Superior temporal gyrus (tissue), 1 donor: Measurements from ENCODE around the gene CACNB4.

ENCODE experiments used
- DNase-seq: peaks from one replicate; pipeline ENCODE4 v3.0.0-alpha.2; 2016; ENCODE audit errors: extremely low spot score

Gene CACNB4

GRCh38 chr2:151975460-151976414 is 123.1 kb downstream of the CACNB4 start:
- DNase-seq = no peak

DNA sequence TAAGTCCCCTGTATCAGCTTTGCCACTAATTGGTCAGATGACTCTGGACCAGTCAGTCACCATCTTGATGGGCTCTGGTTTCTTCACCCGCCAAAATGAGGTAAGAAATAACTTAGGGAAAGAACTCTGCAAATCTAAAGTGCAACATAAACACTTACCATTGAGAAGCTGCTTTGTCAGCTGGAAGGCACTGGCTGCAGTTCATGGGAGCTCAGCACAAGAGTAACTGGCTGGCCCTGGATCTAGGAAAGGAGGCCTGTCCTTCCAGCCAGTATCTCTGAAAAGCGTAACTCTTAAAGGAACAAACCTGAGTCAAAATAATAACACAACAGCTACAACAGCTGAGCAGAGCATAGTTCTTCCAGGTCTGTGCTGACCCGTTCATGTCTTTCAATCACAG is 123.9 kb downstream of the CACNB4 start:
- no peak for DNase-seq

DNA sequence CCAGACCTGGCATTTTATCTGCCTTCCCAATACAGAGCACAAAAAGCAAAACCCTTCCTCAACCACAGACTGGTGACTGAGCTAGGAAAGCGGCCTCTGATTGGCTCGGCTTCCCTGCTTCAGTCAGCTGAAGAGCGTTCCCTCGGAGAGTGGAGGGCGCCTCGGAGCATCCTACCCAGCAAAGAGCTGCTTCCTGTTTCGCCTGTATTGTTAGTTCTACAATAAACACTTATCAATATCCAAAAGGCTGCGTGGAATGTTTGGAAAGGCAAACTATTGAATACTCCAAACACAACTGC is 125.0 kb downstream of the CACNB4 start:
- DNase-seq = peak; percentile 81

DNA sequence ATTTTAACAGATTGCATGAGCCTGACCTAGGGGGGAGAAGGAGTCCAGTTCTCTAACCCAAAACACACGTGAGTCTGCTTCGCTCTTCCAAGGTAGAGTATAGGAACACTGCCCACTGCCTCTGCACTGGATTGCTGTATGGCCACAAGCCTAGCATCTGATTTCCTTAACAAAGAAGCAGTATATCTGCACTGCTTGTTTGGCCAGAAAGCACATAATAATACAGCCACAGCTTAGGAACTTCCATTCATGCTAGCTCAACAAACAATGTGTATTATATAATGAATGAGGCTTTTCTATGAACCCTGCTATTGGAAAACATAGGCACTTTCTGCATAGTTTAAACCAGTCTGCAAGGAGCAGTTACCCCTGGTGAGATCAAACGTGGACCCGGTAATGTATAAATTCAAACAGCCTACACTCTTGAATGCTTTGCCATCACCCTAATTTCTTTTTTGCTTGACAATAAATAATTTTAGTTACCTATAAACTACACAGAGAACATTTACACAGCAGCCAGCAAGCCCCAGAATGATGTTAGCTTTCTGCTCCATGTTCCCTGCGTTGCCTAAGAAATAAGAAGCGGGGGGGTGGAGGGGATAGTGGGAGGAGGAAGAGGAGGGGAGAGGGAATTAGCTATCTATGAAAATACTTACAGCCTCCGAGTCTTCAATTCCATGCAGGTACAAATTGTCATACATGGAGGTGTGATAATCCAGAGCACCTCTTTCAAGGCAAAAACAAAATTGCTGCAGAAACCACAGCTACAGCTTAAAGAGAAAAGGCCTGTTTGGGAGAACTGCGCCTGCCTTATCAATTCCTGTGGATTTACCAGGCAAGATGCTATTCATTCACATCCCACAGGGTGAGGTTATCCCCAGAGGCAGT is 125.6 kb downstream of the CACNB4 start:
- peak; percentile 82 for DNase-seq

DNA sequence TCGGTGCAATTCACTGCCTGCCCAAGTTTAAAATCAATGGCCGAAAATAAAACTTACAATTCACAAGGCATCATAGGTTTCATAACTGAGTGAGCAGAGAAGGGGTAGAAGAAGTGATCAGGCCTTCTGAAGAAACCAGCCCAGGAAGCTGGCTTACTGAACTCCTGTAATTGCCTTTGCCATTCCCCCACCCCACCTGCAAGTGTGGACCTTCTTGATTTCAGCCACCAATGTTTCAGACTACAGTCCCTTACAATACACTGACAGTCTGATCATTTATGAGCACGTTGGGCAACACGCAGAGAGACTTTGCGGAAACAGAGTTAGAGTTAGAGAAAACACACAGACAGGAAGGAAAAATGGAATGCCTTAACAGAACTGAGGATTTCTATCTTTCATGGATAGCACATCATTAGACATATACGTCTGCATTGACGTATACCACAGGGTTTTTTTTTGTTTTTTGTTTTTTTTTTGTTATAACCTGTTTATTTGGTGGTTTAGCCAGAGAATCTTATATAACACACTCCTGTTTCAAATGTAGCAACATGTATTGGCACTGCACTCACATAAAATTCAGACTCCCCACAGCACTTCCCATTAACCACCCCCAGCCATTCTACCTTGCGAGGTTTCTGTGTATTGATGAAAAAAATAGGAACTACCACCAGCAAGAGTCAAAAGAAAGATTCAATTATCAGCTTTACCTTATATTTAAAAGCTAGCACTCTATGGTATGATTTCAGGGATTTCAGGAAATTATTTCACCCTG is 126.4 kb downstream of the CACNB4 start:
- DNase-seq = peak; percentile 57

DNA sequence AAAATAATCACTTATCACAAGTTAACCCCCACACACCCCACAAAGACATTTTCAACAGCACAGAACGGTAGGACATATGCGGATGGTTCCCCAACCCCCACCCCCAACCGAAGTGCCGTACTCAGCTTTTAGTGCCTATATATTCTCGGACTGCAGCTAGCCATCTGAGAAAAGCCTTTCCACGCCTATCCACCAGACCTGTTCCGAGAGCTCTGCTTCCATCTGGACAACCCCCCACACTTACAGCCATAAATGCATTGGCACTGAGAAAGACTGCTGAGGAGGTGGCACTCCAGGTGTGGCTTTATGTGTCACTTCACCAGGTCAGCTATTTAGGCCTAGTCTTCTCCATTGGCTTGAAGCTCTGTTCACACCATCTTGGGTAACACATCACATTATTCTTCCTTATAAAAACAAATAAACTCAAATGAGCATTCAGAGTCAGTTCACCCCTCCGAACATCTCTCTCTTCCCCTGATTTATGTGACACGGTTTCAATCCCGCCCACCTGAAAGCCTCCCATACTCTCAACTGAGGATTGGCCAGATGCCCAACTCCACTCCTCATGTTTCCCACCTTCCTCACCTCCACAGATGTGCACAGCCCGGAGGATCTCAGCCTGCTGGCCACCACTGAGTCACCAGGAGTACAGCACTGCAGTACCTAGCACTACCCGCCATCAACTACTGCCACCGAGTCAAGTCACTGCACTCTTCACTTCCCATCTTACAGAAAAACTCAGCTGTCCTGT is 127.4 kb downstream of the CACNB4 start:
- no peak for DNase-seq

DNA sequence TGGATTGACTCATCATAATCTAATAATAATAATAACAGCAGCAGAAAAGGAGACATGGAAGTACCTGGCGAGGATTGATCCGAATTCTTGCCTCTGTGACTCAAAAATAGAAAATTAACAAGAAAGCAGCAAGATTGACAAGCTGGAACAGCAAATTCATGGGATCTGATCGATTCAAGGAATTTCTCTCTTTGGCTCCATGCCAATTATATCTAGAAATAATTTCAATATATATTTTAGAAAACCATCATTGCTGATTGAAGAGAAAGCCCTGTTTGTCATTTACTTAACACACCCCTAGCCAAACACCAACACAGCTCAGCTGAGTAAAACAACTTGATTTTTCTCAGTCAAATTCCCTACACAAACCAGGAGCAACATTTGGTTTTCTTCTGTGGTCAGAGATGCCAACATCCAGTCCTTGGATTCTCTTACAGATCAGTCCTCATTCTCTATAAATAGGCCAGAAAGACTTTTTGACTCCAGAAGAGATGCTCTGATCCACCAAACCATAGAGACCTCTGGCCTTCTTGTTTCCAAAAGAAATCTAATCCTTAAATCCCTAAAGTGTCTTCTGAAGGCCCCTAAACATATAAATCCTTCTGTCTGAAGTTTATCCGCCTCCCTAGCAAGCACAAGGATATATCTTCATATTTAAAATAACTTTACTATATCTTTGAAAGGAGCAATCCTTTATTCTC is 129.9 kb downstream of the CACNB4 start:
- DNase-seq = no peak

DNA sequence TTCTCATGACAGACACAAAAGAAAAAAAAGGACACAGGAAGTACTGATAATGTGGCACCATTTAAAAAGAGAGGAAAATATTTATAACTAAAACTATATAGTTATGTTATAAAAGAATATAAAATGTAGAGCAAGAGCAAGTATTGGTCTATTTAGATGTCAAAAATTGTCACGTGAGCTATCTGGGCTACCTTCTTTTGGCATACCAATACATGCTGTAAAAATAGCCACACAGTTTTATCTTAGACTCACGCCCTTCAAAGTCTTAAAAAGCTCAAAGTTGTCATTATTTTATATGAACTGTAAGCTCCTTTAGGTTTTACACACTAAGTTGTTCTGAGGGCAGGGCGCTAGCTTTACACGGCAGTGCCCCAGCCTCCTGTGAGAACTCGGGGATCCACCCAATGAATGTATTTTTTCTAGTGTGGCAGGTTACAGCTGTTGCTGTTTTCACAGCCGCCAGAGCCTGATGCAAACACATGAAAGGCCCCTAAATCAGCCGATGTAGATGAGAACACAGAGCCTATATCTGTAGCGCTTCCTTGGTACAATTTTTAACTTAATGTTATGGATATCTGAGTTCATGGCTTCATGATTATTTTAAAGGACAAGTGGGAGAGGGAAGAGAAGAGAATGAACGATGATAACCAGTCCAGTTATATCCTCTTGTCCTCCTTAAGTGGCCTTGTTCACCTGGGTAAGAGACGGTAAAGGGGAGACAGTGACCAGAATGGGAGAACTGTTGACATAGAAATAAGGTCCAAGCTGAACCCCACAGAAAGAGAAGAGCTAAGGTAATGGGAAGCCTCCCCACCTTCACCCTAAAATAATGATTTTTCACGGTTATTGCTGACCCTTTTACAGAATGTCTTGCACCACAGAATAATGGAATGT is 130.8 kb downstream of the CACNB4 start:
- no peak for DNase-seq

DNA sequence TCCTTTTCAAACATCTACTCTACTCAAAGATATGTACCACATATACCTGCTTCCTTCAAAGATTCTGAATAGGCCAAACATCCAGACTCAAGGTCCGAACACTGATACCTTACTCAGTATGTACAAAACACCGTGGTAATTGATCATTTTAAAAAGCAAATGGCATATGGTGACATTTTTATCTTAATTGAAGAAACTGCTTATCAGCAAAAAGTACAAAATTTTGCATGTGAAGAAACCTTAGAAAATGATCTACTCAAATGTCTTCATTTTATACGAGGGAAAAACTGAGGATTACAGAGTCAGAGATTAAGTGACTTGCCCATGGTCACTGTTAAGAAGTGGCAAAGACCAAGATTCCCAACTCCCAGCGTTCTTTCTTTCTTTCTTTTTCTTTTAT is 133.0 kb downstream of the CACNB4 start:
- DNase-seq = no peak

GRCh38 chr2:151961558-151961957 is 137.3 kb downstream of the CACNB4 start:
- no peak for DNase-seq

- no peak for DNase-seq
These were observed 139.6 kb downstream of the CACNB4 start for GRCh38 chr2:151959238-151959637.

- DNase-seq = no peak
These were observed 145.4 kb downstream of the CACNB4 start for GRCh38 chr2:151953467-151953866.

- DNase-seq = no peak
These were observed 146.0 kb downstream of the CACNB4 start for GRCh38 chr2:151952691-151953456.

GRCh38 chr2:151947813-151948165 is 151.1 kb downstream of the CACNB4 start:
- DNase-seq = peak; percentile 66

DNA sequence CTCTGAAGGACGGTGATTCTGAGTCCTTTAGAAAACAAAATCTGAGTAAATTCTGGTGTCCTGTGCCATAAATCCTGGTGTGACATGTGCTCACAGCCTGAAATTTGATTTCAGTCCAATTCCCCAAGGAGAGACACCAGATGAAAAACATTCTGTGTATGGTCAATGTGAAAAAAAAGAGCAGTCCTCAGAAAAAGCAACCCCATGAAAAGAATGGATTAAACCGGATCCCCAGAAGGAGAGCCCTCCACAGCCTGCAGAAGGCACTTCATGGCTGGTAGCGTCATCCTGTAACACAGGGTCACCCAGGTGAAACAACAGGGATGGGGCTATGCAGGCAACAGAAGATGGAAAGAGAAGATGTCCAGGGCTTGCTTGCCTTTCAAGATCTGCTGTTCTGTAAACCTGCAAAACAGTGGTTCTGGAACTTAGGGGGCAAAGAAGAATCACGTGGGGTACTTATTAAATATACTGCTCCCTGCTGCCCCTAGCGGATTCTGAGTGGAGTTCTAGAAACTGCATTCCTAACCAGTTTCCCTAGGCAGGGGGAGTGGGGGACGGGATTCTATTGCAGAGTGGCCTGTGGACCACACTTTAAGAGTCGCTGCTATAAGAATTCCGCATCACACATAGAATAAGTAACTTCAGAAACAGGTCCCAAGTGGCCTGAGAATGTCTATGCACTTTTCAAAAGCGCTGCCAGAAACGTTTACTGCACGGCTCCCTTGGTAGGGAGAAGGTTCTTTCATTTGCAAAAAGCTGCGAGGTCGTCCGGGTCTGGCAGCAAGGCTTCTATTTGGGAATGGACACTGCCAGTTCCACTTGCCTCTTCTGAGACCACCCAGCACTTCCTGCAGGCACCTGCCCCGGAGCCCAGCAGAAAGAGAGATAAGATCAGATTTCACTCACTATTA is 151.7 kb downstream of the CACNB4 start:
- peak; percentile 65 for DNase-seq

- DNase-seq = no peak
These were observed 152.5 kb downstream of the CACNB4 start for GRCh38 chr2:151946250-151946884.

DNA sequence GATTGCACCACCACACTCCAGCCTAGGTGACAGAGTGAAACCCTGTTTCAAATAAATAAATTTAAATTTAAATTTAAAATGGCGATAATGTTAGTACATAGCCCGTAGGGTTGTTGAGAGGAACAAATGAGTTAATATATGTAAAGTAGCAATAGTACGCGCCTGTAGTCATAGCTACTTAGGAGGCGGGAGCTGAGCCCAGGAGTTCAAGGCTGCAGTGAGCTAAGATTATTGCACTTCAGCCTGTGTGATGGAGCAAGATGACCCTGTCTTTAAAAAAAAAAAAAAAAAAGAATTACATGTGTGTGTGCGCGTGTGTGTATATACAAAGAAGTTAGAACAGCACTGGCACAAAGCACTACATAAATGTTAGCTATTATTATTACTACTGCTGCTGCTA is 153.2 kb downstream of the CACNB4 start:
- DNase-seq = no peak
